ELR (cell line): ENCODE data around the gene IL1R2.

Experiments used
- DNase-seq: peaks from one replicate; pipeline ENCODE4 v3.0.0-alpha.2; 2015; ENCODE audit warnings: low read depth

Gene IL1R2

GRCh38 chr2:102022884-102023539 is 31.3 kb downstream of the IL1R2 start:
- no peak for DNase-seq

DNA sequence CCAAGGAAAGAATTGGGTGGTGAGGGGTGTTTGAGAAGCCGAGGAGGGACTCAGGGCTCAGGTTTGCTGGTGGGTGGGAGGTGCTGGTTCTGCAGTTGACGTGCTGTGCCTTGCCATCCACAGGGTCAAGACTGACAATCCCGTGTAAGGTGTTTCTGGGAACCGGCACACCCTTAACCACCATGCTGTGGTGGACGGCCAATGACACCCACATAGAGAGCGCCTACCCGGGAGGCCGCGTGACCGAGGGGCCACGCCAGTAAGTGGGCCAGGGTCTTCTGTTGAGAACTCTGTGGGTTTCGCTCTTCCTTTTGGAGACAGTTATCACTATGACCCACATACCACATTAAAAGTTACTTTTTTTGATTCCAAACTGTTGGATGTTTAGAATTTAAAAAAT is 32.6 kb downstream of the IL1R2 start:
- DNase-seq: no peak

DNA sequence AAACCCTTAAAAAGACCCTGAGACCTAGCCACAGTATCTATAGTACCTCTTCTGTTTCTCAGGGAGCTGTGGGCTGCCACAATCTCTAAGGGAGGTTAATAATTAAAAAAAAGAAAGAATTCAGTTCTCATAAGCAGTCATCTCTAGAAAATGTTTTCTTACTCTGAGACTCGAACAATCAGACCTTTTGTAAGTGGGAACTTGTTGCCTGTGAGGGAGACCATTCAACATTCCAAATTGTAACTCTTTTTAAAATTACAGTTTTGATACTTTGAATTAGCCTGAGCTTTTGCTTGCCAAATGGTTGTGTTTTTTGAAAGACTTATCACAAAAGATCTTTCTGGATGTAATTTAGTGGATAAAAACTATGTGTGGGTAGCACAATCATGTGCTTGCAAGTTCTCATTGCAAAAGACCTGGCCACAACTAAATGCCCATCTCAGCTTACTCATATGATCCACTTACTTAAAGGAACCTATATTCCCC is 33.3 kb downstream of the IL1R2 start:
- no peak for DNase-seq

GRCh38 chr2:102025583-102026267 is 34.0 kb downstream of the IL1R2 start:
- DNase-seq: no peak

GRCh38 chr2:102027036-102027980 is 35.5 kb downstream of the IL1R2 start:
- peak; percentile 73 for DNase-seq

DNA sequence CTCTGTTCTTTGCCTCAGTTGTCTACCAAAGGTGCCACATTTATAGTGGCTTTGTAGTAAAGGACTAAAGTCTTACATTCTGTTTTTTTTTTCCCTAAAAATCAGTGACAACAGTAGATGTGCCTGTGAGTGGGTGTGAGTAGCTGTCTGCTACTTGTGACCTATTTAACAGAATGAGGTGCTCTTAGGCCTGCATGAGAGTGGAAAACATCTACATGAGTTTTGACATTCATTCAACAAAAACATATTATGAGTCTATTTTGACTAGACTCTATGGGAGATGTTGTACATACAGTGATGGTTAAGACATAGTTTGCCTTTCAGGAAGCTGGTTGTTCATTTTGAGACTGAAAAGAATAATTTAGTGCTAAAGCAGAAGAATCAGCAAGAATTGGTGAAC is 36.7 kb downstream of the IL1R2 start:
- no peak for DNase-seq

GRCh38 chr2:102029405-102029804 is 37.6 kb downstream of the IL1R2 start:
- no peak for DNase-seq

DNA sequence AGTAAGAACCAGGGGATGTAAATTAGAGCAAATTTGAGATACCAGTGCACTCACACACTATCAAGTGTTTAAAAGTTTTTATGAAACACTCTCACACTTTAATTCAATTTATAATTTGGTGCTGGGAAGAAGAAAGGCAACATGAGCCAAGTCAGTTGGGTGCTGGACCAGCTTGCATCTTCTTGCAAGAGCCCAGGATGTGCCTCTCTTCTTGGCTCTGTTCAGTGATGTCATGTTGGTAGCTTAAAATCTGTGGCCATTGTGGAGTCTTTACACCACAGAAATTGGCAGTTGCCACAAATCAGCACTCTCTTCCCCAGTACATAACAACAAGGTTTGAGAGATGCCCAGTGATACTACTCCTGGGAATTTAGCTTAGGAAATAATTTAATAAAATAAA is 38.2 kb downstream of the IL1R2 start:
- no peak for DNase-seq

GRCh38 chr2:102030502-102030854 is 38.7 kb downstream of the IL1R2 start:
- DNase-seq: no peak

GRCh38 chr2:102030855-102031527 is 39.2 kb downstream of the IL1R2 start:
- DNase-seq: no peak

DNA sequence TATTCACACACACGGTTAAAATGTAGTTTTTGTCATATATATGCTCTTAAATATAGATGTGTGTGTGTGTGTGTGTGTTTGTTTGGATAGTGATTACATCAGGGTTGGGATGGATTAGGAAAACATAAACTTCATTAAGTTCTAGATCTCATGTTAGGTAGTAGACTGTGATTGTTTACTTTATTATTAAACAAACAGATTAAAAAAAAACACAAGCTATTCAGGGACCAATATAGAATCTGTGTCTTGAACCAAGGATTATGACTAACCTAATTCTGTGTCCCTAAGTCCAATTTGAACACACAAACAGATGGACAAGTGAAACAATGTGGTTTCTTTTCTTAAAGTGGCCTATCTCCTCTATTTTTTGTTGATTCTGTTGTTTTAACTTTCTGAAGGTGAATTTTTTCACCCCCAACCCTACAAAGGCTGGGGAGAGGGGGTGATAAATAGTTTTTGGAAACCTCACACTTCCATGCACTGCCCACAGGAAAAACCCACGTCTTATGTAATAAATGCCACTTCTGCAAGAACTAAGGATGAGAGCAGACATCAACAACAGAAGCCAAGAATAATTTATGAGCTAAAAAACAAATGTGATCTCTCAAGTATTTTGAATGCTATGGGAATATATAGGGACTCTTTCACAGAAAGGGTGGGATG is 40.7 kb downstream of the IL1R2 start:
- no peak for DNase-seq

GRCh38 chr2:102033031-102033749 is 41.4 kb downstream of the IL1R2 start:
- peak; percentile 52 for DNase-seq

GRCh38 chr2:102033750-102034682 is 42.3 kb downstream of the IL1R2 start:
- no peak for DNase-seq

- DNase-seq: no peak
Observed at GRCh38 chr2:102034683-102035548, 43.2 kb downstream of the IL1R2 start.

GRCh38 chr2:102037681-102038080 is 45.9 kb downstream of the IL1R2 start:
- no peak for DNase-seq

GRCh38 chr2:102040229-102040628 is 48.5 kb downstream of the IL1R2 start:
- DNase-seq: no peak

GRCh38 chr2:102041351-102041750 is 49.6 kb downstream of the IL1R2 start:
- peak; percentile 52 for DNase-seq

- DNase-seq: no peak
Observed at GRCh38 chr2:102042196-102043081, 50.7 kb downstream of the IL1R2 start.
